Stimulated activated CD8-positive, alpha-beta memory T cell treated with anti-CD3 and anti-CD28 coated beads, Interleukin-15, amount 100 ng/mL, for 1 hour (primary cell): ENCODE data around the gene CHCHD3.

Experiments
- DNase-seq: peaks from one replicate; pipeline ENCODE4 v3.0.0-alpha.2; 2020; ENCODE audit warnings: low read depth

The CHCHD3 gene

DNA sequence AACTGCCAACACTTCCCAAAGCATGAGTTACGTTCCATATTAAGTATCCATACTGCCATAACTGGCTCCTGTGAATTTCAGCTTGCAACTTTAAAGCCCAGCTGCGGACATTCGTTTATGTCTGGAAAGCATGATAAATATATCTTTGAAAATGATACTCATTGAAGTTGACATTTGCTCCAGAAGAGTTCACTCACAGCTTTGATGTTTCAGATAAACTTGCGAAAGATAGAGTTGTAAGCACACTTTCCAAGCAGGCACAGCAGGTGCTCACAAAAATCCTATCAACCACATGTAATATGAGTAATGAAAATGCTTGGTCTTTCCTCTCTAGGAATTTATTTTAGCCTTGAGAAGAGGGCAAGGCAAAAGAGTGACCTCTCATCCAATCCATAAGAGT lies 4.5 kb downstream of the CHCHD3 start:
- DNase-seq = no peak

DNA sequence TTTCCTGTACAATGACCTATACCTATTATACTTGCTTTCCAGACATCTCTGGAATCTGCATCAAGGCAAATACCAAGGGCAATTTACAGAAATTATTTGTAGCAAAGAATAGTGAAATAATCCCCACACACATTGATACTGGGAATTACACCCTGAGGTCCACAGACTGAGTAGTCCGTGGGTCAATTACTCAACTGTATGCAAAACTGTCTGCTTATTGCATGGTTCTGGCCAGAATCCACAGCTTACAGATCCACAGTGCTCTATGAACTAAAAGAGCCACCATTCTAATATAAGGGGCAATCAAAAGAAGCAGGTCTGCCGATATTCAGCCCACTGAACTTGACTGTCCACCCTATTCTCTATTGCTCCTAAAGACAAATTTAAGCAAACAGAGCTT lies 5.7 kb downstream of the CHCHD3 start:
- DNase-seq = no peak

DNA sequence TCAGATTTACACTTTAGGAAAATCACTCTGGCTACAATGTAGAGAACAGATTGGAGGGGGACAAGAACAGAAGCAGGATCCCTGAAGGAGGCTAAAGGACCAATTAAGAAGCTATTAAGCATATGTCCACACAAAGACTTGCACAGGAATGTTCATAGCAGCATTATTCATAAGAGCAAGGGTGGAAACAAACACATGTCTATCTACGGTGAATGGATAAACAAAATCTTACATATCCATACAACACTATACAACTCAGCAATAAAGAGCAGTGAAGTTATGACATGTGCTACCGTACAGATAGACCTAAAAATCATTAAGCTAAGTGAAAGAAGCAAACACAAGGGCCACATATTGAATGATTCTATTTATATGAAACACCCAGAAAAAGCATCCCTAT lies 10.4 kb downstream of the CHCHD3 start:
- no peak for DNase-seq

DNA sequence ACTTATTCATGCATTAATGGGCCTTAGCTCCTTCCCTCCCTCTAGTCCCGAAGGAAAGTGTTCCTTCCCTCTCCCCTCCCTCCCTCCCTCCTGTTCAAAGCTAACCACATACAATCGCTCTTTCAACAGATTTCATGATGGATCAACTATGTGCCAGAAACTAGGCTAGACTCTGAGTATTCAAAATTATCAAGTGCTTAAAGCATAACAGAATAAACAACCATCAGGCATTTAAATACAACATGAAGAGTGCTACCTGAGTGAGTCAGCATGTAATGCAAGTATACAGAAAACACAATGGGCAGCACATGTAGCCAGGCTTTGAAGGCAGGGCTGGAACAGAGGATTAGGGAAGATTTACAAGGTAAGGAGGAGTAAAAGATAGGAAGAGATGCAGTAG lies 11.3 kb downstream of the CHCHD3 start:
- DNase-seq = no peak

DNA sequence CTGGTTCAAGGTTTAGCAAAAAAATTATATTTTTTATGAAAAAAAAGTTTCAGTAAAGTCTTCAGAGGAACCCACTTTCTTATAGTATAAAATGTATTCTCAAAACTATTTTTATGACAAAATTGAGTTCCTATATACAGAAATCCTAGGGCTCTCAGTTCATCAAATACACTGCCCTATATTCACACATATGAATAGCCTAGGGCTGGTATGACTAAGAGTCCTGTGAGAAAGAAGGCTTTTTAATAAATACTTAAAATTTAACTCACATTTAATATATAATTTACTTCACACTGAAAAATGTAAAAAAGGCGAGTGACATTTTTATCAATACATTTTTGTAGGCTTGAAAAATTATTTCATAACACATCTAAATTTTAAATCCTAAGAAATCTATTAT lies 16.6 kb downstream of the CHCHD3 start:
- no peak for DNase-seq

DNA sequence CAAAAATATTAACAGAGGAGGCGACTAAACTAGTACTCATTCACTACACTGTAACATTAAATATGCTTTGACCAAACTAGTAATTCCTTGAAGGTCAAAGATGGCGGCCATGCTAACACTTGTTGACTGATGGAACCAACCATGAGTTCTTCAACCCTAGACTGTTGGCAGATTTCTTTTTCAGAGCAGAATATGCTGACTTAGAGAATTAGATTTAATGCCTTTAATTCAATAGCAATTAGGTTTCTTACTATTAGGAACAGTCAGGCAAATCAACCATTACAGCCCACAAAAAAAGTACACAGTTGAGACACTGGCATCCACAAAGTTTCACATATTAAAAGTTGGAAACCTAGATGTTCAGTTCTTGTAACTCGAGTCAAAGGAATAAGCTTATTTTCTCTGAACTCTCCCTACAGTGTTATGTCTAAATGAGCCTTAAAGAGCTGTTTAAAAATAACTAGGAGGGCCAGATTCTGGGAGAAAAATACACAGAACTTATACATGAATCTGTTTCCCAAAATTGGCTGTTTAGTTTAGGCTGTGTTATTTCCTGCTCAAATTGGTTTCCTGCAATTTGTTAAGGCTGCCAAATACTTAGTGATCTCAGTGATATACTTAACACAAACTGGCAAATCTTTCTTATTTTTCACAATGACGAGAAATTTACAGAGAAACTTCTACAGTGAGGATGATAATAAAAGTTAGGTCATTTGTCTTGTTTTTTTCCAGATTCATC lies 17.6 kb downstream of the CHCHD3 start:
- no peak for DNase-seq

DNA sequence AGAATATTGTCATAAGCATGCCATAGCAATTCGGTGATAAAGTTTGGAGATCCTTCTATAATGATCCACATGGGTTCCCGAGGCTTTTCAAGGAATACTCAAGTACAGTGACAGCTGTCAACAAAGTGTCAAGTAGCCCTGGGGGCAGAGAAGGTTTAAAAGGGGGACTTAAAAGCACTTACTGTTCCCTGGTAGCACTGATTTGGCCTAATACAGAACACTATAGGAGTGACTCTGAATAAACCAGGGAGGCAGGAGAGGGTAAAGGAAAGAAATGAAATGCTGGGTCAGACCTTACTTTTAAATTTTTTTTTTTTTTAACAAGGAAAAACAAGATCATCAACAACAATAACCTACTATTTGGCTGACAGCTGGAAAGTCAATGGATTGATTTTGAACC lies 20.1 kb downstream of the CHCHD3 start:
- DNase-seq = no peak

DNA sequence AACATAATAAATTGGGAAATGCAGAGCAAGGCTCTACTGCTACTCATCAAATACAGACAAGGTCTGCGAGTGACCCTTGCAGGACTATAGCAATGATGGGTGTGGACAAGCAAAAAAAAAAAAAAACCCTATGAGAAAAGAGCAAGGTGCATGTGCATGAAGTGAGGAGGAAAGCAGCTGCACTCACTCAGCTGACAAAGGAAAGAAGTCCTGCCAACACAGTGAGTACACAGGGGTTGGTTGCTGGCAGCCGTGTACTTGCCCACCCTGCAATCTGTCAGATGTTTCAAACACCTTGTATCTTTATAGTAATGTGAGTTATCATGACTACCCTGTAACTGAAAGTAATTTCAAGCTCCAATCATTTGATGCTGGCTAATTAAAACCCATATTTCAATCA lies 20.5 kb downstream of the CHCHD3 start:
- no peak for DNase-seq

DNA sequence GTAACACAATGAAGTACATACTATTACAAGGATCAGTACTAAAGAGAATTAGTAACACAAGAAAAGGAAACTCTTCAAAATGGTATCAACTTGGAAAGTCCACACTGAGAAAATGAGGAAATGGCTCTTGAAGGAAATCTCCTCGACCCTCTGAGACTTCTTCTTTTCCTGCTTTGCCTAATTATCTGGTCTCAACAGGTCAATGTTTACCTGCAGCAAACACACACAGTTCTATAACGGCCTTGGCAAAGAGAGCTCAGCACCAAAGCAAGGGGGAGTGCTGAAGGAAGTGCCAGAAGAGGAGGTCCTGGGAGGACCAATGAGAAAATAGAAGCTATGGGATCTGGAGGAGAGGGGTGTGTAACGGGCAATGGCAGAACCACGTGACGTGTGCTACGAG lies 21.9 kb downstream of the CHCHD3 start:
- no peak for DNase-seq

DNA sequence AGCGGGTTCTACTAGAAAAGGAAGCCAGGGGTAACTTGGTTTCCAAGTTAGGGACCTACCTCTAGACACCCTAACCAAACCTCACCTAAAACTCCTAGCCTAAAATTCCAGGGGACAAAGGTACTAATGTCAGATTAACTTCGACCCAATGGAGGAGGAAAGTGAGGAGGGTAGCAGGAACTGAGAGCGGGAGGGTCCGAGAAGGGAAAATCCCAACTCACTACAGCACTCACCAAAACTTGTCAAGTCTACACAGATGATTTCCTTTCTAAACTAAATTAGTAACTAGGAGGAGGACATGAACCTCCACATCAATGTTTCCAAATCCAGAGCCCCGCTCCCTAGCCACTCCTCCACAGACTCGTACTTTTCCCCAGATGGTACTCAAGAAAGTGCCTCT lies 22.6 kb downstream of the CHCHD3 start:
- DNase-seq = no peak

DNA sequence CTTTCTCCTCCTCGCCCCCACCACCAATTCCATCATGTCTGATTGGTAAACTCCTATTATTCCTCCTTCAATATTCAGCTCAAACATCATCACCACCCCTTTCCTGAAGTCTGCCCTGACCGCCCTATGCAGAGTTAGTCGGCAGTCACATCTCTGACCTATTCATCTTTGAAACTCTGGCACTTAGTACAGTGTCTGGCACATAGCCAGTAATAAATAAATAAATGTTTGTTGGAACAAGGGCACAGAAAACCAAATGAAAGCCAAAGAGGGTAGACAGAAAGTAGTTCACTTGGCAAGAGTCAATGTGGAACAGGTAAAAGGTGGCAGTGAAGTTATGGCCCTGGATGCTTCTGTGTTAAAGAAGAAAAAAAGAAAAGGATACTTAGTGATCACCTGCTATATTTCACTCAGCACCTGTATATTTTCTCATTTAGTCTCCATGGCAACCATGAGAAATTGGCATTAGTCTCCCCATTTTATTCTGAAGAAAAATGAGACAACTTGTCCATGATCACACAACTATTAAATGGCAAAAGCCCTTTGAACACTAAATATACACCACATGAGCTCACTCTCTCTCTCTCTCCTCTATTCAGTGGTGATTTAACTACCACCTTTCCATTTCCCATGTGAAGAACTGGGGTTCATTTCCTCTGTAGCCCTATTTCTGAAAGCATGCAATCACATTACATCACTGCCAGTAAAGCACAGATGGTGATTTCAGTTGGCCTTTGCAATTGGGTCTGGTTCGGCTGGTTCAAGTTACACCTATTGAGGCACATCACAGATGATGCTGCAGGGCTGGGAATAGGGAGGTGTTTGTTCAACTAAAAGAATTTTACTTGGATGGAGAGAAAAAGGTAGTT lies 25.3 kb downstream of the CHCHD3 start:
- DNase-seq = no peak

DNA sequence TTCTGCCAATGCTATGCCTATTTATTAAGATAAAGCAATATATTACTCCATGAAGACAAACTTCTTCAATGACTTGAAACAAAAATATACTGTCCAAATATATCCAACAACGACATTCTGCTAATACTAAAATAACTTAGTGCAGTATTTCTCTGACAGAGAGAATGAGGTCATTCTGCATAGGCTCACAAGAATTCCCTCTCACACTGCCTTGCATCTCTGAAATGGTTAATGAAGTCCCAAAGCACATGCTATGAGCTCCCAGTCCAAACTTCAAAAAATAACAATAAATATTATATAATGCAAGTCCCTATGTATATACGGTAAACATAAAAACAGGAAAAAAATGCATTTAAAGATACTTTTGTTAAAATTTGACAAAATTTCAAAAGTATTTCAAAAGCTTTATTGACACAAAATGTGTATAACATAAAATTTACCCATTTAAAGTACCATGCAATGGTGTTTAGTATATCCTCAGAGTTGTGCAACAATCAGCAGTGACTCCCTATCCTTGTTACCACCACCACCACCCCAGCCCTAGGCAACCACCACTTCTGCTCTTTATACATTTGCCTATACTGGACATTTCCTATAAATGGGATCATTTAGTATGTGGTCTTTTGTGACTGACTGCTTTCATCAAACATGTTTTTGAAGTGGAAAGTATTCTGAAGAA lies 27.6 kb downstream of the CHCHD3 start:
- DNase-seq = no peak

DNA sequence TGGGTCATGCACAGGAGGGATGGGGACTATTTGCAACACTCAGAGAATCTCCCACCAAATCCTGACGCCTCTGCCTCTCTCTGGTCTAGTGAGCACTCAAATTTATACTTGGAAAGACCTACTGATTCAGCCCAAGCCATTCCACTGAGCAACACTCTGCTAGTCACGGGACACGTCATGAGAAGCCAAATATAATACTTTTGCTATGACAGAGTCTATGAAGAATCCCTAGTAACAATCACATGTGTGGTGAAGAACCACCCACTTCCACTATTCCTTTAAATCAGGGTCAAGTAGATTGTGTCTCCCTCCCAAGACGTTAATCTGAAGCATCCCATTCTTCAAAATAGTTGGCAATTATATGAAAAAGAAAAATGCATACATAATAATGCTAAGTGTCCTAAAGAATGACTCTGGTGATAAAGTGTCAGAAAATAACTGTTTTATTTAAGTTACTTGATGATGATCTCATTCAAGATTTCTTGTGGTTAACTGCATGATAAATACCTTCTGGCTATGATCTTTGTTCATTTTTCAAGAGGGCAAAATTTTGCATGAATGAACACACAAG lies 28.5 kb downstream of the CHCHD3 start:
- DNase-seq = no peak

DNA sequence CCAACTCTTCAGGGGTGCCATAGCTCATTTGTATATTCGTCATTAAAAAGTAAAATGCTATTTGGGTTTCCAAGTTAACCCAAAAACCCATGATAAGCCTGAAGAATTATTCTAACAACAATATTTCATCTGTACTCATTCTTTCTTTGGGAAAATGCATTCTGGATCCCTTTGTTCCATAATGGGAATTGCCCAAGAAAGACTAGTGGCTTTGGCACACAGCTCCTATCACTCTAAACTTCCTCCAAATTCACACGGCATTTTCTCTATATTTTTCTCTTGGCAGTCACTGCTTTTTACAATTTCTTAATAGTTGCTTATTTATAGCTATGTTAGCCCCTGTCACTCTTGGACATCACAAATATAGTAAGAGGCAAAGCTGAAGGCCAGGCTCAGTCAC lies 29.1 kb downstream of the CHCHD3 start:
- no peak for DNase-seq

DNA sequence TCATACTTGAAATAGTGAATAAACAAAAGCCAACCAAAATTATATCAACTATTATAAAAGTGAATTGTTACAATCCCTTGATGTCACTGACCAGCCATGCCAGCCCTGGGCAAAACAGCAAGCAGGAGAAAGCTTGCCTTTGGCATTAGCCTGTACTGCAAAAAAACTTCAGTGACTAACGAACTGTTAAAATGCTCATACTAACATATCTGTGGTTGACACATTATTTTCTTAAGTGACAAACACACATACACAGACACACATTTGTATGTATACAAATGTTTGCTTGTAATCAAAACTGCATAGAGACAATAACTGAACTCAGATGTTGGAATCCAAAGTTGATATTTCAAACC lies 29.5 kb downstream of the CHCHD3 start:
- DNase-seq = no peak

DNA sequence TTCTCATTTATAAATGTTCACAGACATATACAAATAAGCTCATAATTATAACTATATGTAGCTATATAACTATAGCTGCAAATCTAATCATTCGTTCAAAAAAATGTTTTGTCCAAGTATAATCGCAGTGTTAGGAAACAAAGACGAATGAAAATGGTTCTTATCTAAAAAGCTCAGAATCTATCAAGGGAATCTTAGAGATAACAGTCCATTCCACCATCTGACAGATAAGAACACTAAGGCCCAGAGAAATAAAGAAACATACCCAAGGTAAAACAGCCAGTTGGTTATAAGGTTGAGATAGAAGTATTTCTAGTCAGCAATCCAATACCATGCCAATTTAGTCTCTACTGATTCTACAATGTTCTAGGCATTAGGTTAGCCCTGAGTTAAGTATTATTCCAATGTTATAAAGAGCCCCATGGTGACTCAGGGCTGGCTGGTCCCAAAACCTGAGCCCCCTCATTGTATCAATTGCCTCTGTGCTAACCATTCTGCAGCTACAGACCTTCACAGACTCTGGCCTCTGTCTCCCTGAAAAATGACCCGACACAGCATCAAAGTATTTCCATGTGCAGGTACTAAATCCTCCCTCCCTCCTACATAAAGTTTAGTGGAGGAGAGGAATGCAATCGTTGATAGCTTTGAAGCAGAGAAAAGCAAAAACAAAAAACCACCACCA lies 30.0 kb downstream of the CHCHD3 start:
- no peak for DNase-seq

DNA sequence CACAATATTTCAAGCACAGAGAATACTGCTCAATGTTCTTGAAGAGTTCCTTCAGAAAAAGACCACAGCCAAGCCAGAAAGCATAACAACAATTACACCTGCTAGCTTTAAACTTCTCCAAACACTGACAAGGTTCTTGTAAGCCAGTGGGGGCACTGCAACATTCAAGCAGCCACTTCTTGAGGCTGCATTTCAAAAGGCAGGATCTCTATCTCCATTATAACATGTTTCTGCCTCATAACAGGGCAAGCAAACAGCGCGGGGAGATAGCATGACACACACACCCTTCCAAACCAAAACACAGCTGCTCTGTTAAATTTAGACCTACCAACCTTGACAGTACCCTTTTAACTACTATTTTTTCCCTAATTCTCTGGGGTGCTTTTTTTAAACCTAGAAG lies 30.8 kb downstream of the CHCHD3 start:
- no peak for DNase-seq

DNA sequence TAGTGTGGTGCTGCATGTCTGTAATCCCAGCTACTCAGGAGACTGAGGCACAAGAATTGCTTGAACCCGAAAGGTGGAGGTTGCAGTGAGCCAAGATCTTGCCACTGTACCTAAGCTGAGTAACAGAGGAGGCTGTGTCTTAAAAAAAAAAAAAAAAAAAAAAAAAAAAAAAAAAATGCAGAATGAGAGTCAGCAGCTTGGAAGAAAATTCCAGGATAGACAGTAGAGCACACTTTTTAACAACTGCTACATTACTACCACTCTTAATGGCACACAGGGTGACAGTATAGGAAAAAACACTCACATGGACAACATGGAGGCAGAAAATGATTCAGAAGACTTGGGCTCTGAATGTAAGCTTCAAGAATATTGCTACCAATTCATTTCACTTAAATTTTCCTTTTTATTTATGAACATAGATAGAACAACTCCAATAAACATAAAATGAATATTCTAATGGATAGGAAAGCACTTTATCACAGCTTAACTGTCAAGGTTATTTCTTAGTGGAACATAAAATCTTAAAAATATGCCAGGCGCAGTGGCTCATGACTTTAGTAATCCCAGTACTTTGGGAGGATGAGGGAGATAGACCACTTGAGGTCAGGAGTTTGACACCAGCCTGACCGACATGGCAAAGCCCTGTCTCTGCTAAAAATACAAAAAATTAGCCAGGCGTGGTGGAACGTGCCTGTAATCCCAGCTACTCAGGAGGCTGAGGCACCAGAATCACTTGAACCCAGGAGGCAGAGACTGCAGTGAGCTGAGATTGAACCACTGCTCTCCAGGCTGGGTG lies 31.5 kb downstream of the CHCHD3 start:
- no peak for DNase-seq

DNA sequence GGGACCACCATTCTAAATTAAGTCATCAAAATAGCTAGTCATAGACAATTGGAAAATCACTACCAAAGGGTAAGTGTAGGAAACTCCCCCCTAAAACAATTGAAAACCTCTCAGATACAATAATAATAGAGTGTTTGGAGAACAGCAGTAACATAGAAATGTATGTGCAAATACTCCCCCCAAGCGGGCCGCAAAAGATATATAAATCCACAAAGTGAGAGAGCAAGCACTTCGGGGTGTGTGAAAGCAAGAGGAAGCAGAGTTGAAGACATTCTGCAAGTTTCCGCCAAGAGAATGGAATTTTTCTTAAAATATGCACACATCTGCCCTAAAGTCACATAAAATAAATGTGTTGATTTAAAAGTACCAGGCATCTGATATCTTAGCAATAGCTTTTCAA lies 33.3 kb downstream of the CHCHD3 start:
- no peak for DNase-seq

DNA sequence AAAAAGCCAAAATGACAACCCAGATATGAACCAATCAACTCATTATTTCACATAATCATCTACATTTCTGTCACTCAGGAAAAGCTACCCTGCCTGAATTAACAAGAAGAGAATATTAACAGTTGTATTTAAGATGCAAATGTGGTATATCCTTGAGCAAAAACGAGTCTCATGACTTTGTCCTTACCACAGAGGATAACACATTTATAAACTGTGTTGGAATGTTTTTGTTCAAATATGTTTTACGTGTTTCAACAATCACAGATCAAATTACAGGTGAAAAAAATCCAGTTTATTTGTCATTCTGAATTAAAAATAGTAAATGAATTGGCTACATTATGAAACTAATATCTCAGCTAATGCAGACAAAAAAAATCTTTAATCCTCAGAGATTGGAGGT lies 34.6 kb downstream of the CHCHD3 start:
- no peak for DNase-seq

DNA sequence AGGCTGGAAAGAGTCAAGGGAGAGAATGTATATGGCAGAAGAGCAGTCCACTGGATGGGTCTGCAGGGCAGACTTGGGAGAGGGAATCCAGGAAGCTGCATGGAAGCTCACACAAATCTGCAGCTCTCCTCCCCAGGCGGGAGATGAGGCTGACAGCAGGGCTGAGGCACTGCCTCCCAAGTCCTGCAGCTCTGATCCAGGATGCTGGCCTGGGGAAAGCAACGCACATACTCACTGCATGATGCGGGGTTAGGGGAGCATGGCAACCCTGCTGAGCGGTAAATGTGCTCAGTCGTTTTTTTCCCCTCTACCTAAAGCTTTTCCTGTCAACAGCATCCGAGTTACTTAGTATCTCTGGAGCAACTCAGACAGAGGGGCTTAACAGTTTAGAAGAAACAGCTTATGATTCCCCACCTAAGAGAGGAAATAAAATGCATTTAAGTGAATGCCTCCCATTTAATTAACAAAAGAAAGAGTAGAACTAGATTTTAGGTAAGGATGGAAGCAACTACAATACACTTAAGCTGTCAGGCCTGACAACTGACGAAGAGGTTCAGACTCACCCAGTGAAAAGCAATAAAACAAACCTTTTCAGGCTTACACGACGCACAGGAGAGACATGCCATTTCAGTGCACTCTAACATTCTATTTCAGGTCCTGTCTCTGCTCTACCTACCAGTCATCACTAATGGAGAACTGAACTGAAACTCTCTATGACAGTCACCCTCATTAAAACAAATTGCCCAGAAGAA lies 37.0 kb downstream of the CHCHD3 start:
- DNase-seq = no peak
